GM21447 (cell line): ENCODE data around the gene SPSB1.
"Not testable (repeated sequence)": the region's sequence is repeated elsewhere in the genome, so short reads cannot be mapped to it uniquely, and the experiment has no call there.

Source experiments
- ATAC-seq: cut with Tn5 transposase; IDR thresholded peaks from one replicate; pipeline ENCODE4 v1.9.1; 2021; ENCODE audit not compliant: unreplicated experiment

Gene SPSB1

DNA sequence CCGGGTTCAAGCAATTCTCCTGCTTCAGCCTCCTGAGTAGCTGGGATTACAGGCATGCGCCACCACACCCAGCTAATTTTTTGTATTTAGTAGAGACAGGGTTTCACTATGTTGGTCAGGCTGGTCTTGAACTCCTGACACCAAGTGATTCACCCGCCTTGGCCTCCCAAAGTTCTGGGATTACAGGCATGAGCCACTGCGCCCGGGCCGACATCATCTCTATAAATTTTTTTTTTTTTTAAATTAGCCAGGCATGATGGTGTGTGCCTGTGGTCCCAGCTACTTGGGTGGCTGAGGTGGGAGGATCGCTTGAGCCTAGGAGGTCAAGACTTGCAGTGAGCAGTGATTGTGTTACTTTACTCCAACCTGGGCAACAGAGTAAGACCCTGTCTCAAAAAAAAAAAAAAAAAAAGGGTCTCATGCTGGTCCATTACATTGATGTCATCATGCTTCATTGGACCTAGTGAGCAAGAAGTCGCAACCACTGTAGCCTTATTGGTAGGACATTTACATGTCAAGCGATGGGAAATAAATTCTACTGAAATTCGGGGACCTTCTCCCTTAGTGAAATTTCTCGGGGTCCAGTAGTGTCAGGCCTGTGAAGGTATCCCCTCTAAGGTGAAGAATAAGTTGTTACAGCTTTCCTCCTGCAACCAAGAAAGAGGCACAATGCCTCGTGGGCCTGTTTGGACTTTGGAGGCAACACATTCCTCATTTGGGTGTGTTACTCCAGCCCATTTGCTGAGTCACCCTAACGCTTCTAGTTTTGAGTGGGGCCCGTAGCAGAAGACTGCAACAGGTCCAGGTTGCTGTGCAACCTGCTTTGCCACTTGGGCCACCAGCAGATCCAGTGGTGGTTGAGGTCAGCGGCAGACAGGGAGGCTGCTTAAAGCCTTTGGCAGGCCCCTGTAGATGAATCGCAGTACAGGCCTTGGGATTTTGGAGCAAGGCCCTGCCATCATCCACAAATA lies 7.2 kb downstream of the SPSB1 start:
- ATAC-seq = not testable (repeated sequence)

DNA sequence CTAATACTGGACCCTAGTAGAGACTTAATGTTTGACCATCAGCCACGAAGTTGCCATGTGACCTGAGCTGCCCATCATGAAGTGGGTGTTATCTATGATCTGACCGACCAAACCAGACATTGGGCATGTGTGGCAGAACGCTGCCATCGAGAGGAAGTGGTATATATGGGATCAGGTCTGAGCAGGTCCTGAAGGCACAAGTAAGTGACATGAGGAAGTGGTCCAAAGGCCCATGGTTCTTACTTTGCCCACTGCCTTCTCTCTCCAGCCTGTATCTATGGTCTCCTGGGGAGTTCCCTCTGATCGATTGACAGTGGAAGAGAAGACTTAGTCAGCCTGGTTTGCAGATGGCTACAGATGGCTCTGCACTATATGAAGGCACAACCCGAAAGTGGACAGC lies 7.9 kb downstream of the SPSB1 start:
- ATAC-seq = no peak

GRCh38 chr1:9302745-9303524 lies 10.2 kb downstream of the SPSB1 start:
- no peak for ATAC-seq

DNA sequence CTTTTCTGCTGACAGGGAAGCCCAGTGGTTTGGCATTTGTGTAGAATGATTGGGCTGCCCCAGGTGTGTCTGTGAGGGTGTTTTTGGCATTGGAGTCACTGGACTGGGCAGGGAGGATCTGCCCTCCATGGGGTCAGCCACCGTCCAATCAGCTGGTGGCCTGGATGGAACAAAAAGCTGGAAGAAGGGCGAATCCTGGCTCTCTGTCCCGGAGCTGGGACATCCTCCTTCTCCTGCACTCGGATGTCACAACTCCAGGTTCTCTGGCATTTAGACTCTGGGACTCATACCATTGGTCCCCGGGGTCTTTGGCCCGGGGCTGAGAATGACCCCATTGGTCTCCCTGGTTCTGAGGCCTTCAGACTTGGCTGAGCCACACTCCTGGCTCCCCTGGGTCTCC lies 11.2 kb downstream of the SPSB1 start:
- ATAC-seq = no peak

- ATAC-seq = no peak
Observed at GRCh38 chr1:9305216-9305615, 12.5 kb downstream of the SPSB1 start.

- no peak for ATAC-seq
Observed at GRCh38 chr1:9306006-9306405, 13.3 kb downstream of the SPSB1 start.

- no peak for ATAC-seq
Observed at GRCh38 chr1:9307303-9307702, 14.6 kb downstream of the SPSB1 start.

DNA sequence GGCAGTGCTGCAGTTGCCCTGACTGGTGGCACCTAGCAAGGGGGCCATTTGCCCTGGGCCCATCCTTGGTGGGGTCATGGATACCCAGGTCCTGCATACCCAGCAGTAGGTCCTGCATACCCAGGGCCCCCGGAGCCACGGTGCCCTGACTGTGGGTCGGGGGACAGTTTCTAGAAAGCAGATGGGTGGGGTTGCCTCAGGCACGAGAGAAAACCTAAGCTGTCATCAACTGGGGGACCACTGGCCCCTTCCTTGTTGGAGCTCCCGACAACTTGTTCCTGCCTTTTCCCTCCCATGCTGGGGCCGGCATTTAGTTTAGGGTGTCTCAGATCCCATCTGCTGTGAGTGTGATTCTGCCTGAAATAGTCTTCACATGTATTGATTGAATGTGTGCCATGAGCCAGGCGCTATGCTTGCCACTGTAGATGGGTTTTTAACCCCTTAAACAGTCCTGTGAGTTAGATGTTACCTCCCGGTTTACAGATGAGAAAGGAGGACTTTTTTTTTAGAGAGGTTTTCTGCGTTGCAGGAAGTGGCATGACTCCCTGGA lies 15.6 kb downstream of the SPSB1 start:
- ATAC-seq = no peak

GRCh38 chr1:9309080-9309479 lies 16.4 kb downstream of the SPSB1 start:
- ATAC-seq = no peak

DNA sequence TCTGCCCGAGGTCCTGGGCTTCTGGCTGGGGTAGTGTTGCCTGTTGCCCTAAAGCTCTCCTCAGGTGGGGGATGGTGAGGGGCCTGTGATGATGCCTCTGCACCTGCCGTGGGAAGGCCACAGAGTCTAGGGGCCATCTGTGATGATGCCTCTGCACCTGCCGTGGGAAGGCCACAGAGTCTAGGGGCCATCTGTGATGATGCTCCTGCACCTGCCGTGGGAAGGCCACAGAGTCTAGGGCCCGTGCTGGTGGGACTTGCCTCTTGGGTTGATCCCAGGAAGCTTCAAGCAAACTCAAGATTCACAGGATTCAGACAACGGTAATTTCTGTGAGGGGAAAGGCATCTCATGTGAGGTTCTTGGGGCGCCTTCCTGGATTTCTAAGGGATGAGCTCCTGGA lies 17.3 kb downstream of the SPSB1 start:
- ATAC-seq = no peak

GRCh38 chr1:9311029-9311428 lies 18.3 kb downstream of the SPSB1 start:
- no peak for ATAC-seq

DNA sequence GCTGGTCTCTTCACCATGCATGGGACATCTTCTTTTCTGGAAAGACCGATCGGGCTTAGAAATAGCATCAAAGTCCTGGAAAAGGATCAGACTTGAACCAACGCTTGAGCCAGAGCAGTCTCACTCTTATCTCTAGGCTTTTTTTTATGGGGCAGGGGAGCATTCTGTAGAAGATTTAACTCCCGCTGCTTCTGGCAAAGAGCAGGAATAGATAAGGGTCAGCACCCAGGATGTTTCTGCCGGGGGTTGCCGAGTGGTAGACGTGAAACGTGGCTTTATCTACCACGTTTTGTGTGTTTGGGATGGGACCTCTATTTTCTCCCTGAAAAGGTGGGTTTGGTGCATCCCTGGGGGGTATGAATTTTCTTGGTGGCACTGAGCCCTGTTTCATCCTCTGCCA lies 18.8 kb downstream of the SPSB1 start:
- no peak for ATAC-seq

DNA sequence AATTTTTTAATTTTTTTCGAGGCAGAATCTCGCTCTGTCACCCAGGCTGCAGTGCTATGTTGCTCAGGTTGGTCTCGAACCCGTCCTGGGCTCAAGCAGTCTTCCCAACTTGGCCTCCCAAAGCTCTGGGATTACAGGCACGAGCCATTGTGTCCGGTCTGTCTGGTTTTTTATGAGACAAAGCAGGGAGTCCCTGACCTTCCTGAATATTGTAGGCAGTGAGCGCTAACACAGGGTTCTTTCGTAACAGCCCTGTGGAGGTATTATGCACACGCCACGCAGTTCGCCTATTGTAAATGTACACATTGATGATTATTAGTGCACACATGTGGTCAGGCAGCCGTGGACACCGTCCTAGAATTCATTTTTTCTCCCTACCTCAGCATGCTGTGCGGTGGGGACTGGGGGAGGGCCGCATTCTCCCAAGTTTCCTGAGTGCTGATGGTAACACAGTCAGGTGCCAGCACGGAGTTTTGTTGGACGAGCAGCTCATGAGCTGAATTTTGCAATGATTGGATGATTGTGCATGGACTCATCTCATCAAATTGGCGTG lies 19.6 kb downstream of the SPSB1 start:
- no peak for ATAC-seq

- no peak for ATAC-seq
Observed at GRCh38 chr1:9313576-9313975, 20.9 kb downstream of the SPSB1 start.

GRCh38 chr1:9314111-9314510 lies 21.4 kb downstream of the SPSB1 start:
- ATAC-seq = no peak

- no peak for ATAC-seq
Observed at GRCh38 chr1:9314711-9315379, 22.2 kb downstream of the SPSB1 start.

DNA sequence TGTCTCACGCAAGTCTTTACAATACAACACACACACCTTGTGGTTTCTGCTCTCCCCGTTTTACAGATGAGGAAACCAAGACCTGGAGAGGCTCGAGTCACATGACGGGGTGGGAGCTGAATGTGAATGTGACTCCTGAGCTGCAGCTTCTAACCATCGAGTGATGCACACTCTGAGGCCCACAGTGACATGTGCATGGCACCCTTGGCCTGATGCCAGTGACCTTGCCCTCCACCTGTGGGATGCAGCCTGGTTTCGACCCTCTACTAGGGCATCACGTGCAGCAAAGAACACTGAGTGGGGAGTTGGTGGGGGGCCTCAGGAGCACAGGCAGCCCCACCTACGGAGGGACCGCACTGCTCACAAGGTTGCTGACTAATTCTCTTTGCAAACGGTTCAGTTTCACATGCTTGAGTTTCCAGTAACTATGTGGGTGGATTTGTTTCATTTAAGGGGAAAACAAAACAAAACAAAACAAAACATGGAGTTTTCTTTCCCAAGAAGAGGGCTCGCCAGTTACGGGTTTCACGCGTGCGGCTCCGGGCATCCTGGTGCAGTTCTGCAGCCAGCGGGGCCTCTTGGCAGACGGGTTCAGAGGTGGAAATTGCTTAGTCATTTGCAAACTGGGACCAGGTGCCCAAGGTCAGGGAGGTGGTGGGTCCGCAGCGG lies 22.9 kb downstream of the SPSB1 start:
- no peak for ATAC-seq

DNA sequence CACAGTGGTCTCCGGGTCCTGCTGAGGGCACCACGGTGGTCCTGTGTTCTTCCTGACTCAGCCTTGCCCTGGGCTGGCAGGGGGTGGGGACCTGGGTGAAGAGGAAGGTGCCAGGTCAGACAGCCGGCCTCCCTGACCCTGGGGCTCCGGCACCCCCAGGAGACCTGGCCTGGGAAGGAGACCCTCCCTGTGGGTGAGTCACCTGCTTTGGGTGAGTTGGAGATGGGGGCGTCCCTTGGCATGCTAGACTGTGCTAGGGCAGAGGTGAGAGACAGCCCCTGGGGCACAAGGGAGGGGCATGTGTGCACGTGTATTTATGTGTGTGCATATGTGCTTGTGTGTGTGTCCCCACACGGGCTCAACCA lies 23.4 kb downstream of the SPSB1 start:
- no peak for ATAC-seq

DNA sequence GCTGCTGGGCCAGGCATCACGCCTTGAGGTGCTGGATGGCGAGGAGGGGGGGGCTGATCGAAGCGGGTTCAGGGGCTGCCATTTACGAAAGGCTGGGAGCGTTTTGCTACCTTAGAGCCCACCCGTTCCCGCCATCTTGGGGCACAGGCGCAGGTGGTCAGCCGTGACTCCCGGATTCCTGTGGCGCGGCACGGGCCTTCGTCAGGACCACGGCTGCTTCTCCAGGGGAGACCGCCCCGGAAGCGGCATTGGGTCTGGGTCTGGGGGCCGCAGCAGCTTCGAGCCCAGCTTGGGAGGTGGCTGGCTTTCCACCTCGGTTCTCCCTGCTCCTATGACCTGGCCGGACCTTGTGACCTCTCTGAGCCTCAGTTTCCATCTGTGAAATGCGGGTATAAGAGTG lies 23.8 kb downstream of the SPSB1 start:
- ATAC-seq = no peak

- no peak for ATAC-seq
Observed at GRCh38 chr1:9317072-9317471, 24.4 kb downstream of the SPSB1 start.
